ENCODE measurements around the gene PSIP1.
"Not testable (repeated sequence)": the region's sequence is repeated elsewhere in the genome, so short reads cannot be mapped to it uniquely, and the experiment has no call there.

The PSIP1 gene

DNA sequence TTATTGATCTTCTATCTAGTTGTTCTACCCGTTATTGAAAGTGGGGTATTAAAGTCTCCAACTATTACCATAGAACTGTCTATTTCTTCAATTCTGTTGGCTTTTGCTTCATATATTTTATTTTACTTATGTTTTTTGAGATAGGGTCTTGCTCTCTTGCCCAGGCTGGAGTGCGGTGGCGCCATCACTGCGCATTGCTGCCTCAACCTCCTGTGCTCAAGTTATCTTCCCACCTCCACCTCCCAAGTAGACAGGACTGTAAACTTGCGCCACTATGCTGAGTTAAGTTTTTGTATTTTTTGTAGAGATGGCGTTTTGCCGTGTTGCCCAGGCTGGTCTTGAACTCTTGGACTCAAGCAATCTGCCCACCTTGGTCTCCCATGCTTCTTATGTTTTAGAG is 71.9 kb downstream of the PSIP1 start:
- TF ChIP-seq, protein P1, sequence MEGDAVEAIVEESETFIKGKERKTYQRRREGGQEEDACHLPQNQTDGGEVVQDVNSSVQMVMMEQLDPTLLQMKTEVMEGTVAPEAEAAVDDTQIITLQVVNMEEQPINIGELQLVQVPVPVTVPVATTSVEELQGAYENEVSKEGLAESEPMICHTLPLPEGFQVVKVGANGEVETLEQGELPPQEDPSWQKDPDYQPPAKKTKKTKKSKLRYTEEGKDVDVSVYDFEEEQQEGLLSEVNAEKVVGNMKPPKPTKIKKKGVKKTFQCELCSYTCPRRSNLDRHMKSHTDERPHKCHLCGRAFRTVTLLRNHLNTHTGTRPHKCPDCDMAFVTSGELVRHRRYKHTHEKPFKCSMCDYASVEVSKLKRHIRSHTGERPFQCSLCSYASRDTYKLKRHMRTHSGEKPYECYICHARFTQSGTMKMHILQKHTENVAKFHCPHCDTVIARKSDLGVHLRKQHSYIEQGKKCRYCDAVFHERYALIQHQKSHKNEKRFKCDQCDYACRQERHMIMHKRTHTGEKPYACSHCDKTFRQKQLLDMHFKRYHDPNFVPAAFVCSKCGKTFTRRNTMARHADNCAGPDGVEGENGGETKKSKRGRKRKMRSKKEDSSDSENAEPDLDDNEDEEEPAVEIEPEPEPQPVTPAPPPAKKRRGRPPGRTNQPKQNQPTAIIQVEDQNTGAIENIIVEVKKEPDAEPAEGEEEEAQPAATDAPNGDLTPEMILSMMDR (IDR thresholded peaks at IDR 0.05; ENCODE audit: insufficient read depth, low read depth, low read length, missing control alignments), result no peak
- H3K4me3 ChIP-seq (ENCODE audit: low read length), result no peak overlapping the region
- no peak for DNase-seq (ENCODE audit: low read depth)

DNA sequence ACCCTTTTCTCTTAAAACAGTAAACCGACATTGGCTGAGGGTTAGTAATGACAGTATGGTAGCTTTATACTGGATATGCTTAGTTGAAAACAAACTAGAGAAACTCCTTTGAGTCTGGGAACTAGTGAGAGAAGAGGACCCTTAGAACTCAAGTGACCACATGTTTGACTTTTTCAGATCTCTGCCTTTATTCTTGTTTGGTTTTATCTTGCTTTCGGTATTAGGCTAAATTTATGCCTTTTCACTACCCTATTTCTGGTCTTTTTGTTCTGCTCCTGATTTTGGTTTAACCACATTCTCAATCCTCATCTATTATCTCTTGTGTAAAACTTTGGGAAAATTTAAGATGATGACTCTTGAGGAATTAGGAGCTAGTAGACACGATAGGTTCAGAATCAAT is 77.1 kb downstream of the PSIP1 start:
- no peak overlapping the region for H3K4me3 ChIP-seq (ENCODE audit: low read length)
- TF ChIP-seq, protein P1 (IDR thresholded peaks at IDR 0.05; ENCODE audit: insufficient read depth, low read depth, low read length, missing control alignments), result no peak
- DNase-seq (ENCODE audit: low read depth), result no peak

DNA sequence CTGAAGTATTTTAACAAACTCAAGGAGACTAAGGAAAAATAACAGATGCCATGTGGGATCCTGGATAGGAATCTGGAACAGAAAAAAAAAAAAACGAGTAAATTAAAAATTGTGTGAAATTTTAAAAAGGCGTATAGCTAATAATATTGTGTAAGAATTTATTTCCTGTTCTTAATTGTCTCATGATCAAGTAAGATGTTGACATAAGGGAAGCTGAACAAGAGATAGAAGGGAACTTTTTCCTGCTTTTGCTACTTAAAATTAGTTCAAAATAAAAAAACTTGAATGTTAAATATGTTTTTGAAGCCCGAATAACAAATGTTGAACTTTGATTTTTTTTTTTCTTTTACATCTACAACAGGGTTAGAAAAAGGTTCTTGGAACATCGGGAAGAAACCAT is 77.6 kb downstream of the PSIP1 start:
- no peak for DNase-seq (ENCODE audit: low read depth)
- TF ChIP-seq, protein P1 (IDR thresholded peaks at IDR 0.05; ENCODE audit: insufficient read depth, low read depth, low read length, missing control alignments), result no peak
- H3K4me3 ChIP-seq (ENCODE audit: low read length), result no peak overlapping the region

DNA sequence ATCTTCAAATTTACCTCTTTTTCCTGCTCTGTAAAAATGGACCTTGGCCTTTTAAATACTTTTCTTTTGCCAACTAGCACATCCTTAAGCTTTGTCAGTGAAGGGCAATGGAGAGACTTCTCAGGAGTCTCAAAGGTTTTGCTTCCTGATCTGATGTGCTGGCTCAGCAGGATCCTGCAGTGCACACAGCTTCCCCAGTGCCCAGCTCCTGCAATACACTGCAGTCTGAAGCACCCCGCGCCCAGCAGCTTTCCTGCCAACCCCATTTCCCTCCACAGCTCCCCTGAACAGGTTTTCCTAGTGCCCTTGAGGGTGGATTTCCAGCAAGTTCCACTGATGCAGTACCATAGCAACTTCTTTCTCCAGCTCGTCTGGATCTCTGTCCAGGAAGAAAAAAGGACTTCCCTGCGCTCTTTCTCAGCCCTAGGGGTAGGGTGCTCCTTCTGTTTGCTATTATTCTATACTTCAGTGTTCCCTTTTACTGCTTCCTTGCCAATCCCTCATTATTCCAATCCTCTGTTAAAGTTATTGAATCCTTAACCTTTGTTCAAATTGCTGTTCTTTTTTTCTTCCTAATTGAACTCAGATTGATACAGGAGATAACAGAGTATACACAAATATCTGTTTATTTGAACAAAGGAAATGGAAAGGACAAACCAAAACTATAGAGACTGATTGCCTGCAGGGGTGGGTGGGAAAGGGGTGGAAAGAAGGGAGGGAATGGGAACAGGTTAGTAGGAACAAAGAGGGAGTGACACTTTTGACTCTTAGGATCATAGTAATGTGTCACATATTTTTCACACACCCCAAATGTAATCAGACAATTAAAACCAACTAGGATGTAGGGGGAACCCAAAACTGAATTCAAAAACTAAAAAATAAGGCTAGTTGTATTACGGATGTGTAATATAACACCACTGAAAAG is 79.6 kb downstream of the PSIP1 start:
- no peak overlapping the region for H3K4me3 ChIP-seq (ENCODE audit: low read length)
- peak; percentile 16 for DNase-seq (ENCODE audit: low read depth)
- TF ChIP-seq, protein P1 (IDR thresholded peaks at IDR 0.05; ENCODE audit: insufficient read depth, low read depth, low read length, missing control alignments), result no peak

DNA sequence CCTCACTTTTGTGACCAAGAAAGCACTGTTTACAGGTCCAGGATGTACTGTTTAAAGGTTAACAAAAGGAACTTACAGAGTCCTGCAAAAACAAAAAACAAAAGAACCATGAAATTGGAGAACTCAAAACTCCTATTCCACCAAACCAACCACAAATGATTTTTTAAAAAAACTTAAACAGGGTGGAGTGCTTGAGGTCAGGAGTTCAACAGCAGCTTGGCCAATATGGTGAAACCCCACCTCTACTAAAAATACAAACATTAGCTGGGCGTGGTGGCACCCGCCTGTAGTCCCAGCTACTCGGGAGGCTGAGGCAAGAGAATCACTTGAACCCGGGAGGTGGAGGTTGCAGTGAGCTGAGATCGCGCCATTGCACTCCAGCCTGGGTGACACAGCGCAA is 83.1 kb downstream of the PSIP1 start:
- not testable (repeated sequence) for DNase-seq (ENCODE audit: low read depth); H3K4me3 ChIP-seq (ENCODE audit: low read length)

DNA sequence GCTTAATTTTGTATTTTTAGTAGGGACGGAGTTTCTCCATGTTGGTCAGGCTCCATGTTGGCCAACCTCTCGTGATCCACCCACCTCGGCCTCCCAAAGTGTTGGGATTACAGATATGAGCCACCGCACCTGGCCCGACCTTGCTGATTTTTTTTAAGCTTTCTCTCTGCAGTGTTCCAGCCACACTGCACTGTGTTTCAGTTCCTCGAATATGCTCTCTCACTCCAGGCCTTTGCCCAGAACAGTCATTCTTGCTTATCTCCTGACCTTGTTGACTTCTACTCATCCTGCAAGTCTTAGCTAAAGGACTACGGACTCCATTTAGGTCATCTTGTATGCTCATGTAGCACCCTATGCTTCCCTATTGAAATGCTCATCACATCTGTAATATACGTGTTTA is 84.8 kb downstream of the PSIP1 start:
- no peak for DNase-seq (ENCODE audit: low read depth)
- TF ChIP-seq, protein P1 (IDR thresholded peaks at IDR 0.05; ENCODE audit: insufficient read depth, low read depth, low read length, missing control alignments), result no peak
- H3K4me3 ChIP-seq (ENCODE audit: low read length), result no peak overlapping the region

DNA sequence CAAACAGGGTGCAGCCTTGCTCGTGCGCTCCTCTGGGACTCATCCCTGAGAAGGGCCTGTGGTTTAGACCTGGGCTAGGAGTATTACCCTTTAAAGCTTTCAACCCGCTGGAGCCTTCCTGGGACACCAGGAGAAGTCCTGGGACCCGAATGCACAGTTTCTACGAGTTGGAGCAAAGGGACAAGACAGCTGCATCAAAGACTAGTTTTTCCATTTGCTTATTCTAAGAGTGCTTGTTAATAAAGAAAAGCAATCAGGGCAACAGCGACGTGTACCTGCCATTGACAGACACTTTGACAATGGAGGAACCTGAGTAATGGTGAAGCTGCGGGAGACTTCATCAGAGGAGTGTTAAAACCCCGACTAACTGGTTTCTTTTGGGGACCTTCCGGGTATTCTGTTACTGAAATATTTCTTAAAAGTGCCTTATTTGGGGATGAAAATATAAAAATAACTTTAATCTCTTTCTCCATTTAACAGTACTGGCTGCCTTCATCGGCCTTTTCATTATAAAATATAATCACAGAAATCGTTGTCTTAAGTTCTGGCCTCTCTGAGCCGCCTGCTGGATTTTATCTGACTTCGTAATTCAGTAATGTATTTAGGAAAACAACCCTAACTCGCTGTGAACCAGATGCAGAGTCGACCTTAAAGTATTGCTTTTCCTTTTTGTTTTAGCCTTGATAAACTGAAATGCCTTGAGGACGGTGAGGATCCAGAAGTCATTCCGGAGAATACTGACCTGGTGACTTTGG is 87.4 kb downstream of the PSIP1 start:
- TF ChIP-seq, protein P1 (IDR thresholded peaks at IDR 0.05; ENCODE audit: insufficient read depth, low read depth, low read length, missing control alignments), result peak; percentile 19
- DNase-seq (ENCODE audit: low read depth), result peak; percentile 51
- peak overlapping the region; percentile 89 for H3K4me3 ChIP-seq (ENCODE audit: low read length)

All from epithelial cell of esophagus (primary cell).